GM18867 (cell line): ENCODE measurements around the gene C1QA.

Experiments
- ATAC-seq: cut with Tn5 transposase; IDR thresholded peaks from one replicate; pipeline ENCODE4 v1.9.1; 2021; ENCODE audit warnings: mild to moderate bottlenecking, moderate library complexity; ENCODE audit not compliant: unreplicated experiment

C1QA gene

DNA sequence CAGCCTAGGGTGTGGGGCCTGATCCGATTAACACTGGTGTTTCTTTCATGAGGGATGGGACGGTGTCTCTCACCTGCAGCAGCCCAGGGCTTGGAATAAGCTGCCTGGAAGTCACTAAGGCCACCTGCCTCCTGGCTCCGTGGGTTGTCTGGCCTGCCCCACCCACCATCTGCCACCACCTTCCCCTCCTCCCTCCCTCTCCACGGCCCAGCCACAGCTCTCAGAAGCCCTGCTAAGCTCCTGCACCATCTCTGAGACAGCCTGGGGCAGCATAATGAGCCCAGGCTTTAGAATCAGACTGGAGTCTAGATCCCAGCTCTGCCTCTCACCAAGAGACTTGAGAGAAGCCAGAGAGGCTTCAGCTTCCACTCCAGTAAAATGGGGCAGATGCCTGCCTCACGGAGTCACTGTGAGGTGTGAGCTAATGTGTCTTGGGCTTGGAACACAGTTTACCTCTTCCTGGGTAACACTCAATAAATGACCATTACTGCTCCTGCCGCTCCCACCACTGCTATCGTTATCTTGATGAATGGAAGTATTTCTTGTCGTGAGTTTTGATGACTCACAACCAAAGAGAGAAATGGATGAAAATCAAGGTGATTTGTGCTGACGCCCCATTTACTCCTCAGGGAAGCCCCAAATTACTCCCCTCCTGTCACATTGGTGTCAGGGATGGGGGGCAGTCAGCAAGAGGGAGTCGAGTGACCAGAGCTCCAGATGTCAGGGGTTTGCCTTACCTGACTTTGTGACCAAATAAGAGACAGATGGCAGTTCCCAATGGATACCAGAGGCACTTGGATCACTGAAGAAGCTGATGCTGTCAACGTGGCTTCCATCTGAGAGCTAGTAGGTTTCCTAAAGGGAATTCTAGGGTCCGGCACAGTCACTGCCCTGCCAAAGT, 23.5 kb upstream of the C1QA start:
- no peak for ATAC-seq

DNA sequence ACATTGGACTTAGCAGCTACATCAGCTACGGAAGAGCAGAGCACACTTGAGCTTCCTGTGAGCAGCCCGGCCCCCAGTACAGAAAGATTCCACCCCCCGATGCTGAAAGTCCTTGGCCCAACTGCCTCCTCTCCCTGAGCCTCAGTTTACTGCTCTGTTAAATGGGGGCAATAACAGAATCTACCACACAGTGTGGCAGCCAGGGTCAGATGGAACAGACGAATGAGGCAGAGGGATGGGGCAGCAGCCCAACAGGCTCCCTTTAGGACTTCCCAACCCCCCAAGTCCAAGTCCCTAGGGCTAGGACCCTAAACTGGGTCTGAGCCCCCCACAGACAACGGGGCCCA, 22.9 kb upstream of the C1QA start:
- ATAC-seq: no peak

DNA sequence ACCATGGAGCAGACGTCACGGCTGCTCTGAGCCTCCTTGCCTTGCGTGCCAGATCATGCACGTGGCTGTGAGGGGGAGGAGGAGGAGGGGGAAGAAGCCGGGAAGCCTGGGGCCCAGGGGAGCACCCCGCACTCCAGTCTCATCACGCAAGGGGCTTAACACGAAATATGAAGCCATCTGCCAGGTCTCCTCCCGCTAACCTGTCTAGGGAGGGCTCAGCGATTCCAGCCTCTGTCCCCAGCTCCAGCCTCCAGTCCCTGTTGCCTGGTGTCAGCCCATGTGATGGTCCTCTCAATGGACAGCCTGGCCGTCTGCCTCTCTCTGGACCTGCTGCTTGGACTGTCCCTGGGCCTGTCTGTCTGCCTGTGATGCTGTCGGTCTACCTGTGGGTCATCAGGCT, 22.5 kb upstream of the C1QA start:
- ATAC-seq: no peak

DNA sequence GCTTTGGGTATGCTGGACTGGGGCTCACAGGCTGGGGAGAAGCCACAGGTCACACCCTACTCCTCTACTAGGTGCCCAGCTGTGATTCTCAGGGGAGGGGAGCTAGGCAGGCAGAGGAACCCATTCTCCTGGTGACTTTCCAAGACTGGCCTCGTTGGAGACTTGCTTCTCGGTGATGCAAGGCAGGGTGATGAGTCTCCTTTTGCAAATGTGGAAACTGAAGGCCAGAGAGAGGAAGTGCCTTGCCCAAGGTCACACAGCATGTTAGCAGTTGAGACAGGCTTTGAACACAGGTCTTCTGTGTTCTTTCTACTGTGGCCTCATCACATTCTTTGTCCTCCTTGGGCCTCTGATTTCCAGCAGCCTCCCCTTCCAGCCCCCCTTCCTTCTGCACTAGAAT, 20.5 kb upstream of the C1QA start:
- no peak for ATAC-seq

DNA sequence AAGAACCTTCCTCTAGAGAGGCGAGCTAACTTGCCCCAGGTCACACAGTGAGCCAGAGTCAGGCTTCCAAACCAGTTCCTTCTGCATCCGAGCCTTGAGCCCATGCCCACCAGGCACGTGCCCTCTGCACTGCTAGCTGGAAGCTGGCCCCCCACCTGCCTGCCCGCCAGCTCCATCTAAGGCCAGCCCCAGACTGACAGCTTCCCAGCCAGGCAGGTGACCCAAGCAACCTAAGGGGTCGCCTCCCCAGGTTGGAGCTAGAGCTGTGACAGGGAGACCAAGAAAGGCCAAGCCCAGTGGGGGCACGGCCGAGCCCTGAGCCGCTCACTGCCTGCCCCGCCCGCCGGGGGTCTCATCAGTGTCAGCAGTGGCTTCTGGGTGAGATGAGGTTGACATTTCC, 19.9 kb upstream of the C1QA start:
- no peak for ATAC-seq

DNA sequence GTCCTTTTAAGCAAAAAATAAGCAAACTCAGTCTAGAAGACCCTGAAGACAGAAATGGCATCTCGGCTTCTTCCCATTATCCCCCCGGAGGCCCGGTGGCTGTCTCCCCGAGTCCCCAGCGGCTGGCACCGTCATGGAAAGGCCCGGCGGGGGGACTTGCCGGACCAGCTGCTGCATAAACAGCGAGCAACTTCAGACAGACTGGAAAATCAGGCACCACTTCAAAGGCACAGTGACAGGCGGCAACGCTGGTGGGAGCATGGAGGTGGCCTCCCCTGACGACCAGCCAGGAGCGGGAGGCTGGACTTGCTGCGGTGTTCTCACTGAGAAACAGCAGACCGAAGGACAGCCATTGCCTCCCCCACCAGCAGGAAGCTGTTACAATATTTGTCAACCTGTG, 18.4 kb upstream of the C1QA start:
- no peak for ATAC-seq

- ATAC-seq: no peak
These were observed 17.2 kb upstream of the C1QA start for GRCh38 chr1:22619252-22619651.

DNA sequence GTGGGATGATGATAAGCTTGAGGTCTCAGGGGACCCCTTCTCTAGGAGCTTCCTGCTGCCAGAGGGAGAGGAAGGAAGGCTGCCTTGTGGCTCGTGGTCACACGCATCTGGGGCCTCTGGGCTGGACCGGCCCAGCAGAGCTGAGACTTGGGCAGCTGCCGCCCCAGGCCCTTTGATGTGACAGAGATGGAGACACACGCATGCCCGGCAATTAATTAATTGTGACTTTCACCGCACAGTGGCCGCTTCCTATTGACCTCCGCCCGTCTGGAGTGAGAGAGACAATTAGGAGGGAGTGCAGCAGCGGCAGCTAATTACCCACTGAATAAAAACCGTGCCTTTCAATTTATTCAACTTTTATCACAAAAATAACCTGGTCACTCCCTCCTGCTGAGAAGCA, 16.6 kb upstream of the C1QA start:
- no peak for ATAC-seq

GRCh38 chr1:22621761-22622160, 14.7 kb upstream of the C1QA start:
- ATAC-seq: no peak

GRCh38 chr1:22625262-22625925, 11.0 kb upstream of the C1QA start:
- no peak for ATAC-seq

GRCh38 chr1:22626237-22627157, 9.9 kb upstream of the C1QA start:
- no peak for ATAC-seq

- no peak for ATAC-seq
These were observed 9.1 kb upstream of the C1QA start for GRCh38 chr1:22627331-22627730.

GRCh38 chr1:22628698-22629444, 7.6 kb upstream of the C1QA start:
- no peak for ATAC-seq

DNA sequence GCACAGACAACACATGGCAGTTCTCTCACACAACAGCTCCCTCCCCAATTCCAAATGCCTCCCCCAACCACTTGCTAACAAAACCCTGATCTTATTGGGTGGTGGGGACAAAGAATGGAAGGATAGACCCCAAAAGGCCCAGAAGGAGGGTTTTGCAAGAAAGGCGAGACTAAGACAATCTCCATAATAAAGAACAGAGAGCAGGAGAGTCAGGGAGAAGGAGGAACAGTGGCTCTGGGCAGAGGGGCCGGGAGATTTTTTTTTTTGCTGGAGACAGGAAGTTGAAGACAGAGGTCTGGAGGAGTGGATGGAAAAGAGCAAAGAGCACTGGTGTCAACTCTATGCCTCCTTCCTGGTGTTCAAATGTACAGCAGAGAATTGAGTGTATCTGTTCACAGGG, 6.5 kb upstream of the C1QA start:
- no peak for ATAC-seq

DNA sequence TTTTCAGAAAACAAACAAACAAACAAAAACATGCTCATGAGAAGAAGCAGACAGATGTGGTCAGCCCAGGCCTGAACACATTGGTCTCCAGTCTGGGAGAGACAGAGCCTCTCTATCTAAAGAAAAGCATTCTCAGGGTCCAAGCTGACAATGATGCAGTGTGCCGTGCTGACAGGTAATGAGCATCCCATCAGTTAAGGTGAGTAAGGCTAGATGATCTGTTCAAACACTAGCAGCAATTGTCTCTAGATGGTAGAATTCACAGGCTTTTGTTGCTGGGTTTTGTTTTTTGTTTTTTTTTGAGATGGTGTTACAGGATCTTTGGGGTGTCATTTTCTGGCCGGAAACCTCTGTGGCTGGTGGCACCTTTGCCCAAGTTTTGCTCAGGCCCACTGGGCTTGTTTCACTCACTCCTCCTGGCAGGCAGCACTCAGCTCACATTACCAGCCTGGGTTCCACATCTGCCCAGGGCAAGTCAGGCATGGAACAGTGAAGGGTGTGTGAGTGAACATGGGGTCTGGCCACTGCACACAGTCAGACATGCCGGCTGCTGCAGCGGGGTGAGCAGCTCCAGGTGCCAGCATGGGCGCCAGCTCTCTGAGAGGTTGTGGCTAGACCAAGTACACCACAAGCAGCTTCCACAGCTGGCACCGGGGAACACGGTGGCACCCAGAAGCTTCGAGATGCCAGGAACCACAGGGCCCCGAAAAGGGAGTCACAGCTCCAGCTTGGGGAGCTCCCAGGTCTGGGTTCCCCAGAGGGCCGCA, 2.5 kb upstream of the C1QA start:
- ATAC-seq: no peak

DNA sequence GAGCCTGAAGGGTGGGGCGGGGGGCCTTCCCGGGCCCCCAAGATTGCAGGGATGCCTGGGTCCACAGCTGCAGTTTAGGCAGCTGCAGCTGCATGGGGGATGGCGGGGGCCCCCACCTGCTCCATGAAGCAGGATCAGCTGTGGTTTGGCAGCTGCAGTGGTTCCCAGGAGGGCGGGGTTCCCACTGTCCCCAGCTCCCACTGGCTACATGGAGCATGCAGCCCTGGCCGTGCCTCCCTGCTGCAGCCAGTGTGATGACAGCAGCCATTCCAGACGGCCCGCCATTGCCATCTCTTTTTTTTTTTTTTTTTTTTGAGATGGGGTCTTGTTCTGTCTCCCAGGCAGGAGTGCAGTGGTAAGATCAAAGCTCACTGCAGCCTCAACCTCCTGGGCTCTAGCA, 992 bp upstream of the C1QA start:
- no peak for ATAC-seq

- no peak for ATAC-seq
These were observed 499 bp downstream of the C1QA start for GRCh38 chr1:22636927-22637326.

DNA sequence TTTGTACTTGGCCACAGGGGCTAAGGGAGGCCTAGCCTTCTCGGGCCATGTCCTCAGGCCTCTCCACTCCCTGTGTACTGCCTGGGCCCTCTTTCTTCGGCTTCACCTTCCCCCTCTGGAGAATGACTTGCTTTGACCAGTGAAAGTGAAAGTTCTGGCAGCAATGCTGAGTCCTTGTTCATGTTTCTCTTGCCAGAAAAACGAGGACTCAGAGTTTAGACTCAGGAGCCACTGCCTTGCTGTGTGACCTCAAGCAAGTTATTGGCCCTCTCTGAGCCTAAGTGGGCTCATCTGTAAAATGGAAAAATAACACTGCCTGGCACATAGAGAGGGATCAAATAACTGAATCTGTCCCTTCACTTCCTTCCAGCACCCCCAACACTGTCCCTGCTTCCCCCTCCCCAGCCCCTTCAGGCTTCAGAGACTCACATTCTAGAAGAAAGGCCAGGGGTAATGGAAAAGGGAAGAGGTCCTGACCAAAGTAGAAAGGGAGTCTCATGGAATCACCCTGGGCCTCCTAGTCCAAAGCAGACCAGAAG, 1.5 kb downstream of the C1QA start:
- ATAC-seq: no peak

GRCh38 chr1:22638476-22639234, 2.2 kb downstream of the C1QA start:
- no peak for ATAC-seq
